A172 (cell line): ENCODE results near the gene MRPL11. TPM values are rescaled to one million over a fixed set of nuclear protein-coding genes. Genes with fewer than 3 reads are reported as not detected.
"Not testable (repeated sequence)": the region's sequence is repeated elsewhere in the genome, so short reads cannot be mapped to it uniquely, and the experiment has no call there.

Source experiments
- DNase-seq: peaks from one replicate; pipeline ENCODE4 v3.0.0-alpha.2; 2015; ENCODE audit warnings: low spot score
- total RNA-seq: library from RNA; depleted of rRNA; stranded (reverse); fragments of >200 nt; shearing (Covaris generic); gene quantifications from 2 replicates; pipeline ENCODE4 v1.2.3, GENCODE V29; 2014

The MRPL11 gene
- total RNA-seq, 1 experiment from 2014 or later, result 127 TPM

- DNase-seq, result not testable (repeated sequence)
Observed at GRCh38 chr11:66431287-66431686, 7.4 kb downstream of the MRPL11 start.

- peak; percentile 66 for DNase-seq
Observed at GRCh38 chr11:66429983-66430602, 8.6 kb downstream of the MRPL11 start.

GRCh38 chr11:66428933-66429332 is 9.7 kb downstream of the MRPL11 start:
- DNase-seq, result no peak

- DNase-seq, result no peak
Observed at GRCh38 chr11:66426314-66426713, 12.3 kb downstream of the MRPL11 start.

- DNase-seq, result peak; percentile 67
Observed at GRCh38 chr11:66421492-66422205, 17.0 kb downstream of the MRPL11 start.

GRCh38 chr11:66420671-66421476 is 17.8 kb downstream of the MRPL11 start, which contains the start of gene NPAS4:
Gene NPAS4, plus strand, starts transcription at chr11:66421035. Its CDS starts 145 bp downstream, at chr11:66421180.
- DNase-seq, result no peak

GRCh38 chr11:66419825-66420224 is 18.8 kb downstream of the MRPL11 start:
- DNase-seq, result no peak

- no peak for DNase-seq
Observed at GRCh38 chr11:66418986-66419308, 19.7 kb downstream of the MRPL11 start.

GRCh38 chr11:66418168-66418985 is 20.3 kb downstream of the MRPL11 start:
- DNase-seq, result peak; percentile 96

- DNase-seq, result no peak
Observed at GRCh38 chr11:66417000-66417399, 21.6 kb downstream of the MRPL11 start.

- DNase-seq, result no peak
Observed at GRCh38 chr11:66415423-66415822, 23.2 kb downstream of the MRPL11 start.

- no peak for DNase-seq
Observed at GRCh38 chr11:66414120-66414934, 24.3 kb downstream of the MRPL11 start.

GRCh38 chr11:66413167-66413566 is 25.5 kb downstream of the MRPL11 start:
- no peak for DNase-seq

- no peak for DNase-seq
Observed at GRCh38 chr11:66412110-66412509, 26.5 kb downstream of the MRPL11 start.

GRCh38 chr11:66411323-66411722 is 27.3 kb downstream of the MRPL11 start:
- no peak for DNase-seq

- no peak for DNase-seq
Observed at GRCh38 chr11:66410191-66410590, 28.5 kb downstream of the MRPL11 start.

- DNase-seq, result no peak
Observed at GRCh38 chr11:66409226-66409625, 29.4 kb downstream of the MRPL11 start.

GRCh38 chr11:66408488-66409214 is 30.0 kb downstream of the MRPL11 start:
- DNase-seq, result peak; percentile 66

- DNase-seq, result no peak
Observed at GRCh38 chr11:66407651-66408050, 31.0 kb downstream of the MRPL11 start.

GRCh38 chr11:66393954-66394353 is 44.7 kb downstream of the MRPL11 start:
- no peak for DNase-seq
